C1 segment of cervical spinal cord (tissue), 14 donors: Measurements from ENCODE around the gene PIGK.

Experiments
- DNase-seq, 14 donors: peaks; one replicate each; lab custom pipeline; 2025; lab: John Stamatoyannopoulos, UW

Gene PIGK

DNA sequence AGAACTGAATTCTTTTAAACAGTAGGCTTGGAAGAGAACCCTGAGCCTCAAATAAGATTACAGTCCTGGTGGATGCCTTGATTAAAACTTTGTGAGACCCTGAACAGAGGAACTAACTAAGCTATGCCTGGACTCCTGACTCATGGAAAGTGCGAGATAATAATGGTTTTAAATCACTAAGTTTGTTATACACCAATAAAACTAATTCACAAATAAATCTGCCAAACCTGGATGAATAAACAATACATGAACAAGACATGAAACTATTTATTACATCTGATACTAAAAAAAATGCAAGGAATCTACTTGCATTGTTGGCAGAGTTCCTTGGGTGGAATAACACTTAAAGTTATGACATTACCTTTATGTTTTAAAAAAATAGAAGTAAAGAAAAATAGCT lies 118.4 kb downstream of the PIGK start:
- DNase-seq: no peak

DNA sequence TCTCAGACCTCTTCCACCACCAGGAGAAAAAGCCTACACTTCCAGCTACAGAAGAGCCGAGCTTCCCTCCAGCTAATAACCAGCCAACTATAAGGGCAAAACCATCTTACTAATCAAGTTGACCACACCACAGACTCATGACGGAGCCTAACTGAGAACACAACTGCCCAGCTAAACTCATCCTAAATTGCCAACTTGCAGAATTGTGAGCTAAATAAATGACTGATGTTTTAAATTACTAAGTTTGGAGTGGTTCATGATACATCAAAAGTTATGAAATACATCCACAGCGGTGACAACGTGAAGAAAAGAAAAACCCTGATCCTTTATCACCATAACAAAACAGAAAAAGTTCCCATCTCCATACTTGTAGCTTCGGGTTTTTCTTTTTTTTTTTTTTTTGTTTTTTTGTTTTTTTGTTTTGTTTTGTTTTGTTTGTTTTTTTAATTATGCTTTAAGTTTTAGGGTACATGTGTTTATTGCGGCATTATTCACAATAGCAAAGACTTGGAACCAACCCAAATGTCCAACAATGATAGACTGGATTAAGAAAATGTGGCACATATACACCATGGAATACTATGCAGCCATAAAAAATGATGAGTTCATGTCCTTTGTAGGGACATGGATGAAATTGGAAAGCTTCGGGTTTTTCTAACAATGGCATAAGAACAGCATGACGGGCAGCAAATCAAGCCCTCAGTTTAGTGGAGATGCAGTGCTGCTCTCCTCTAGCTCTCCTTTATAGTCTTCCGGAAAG lies 122.6 kb downstream of the PIGK start:
- no peak for DNase-seq

DNA sequence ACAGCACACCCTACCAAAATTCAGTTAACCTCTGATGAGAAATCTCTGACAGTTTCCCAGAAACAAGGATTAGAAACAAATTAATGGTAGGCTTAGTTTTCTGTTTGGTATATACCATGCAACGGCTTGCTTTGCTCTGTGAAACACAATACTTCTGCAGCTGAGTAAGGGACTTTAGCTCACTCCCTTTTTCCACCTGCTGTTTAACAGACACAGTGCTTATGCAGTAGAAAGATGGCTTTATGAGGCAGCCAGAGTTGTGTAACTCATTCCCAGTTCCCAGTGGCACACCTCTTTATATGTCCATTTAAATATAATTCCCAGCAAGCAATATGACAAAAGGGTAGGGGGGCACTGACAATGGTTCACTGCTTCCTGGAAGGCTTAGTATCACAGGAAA lies 124.0 kb downstream of the PIGK start:
- no peak for DNase-seq

DNA sequence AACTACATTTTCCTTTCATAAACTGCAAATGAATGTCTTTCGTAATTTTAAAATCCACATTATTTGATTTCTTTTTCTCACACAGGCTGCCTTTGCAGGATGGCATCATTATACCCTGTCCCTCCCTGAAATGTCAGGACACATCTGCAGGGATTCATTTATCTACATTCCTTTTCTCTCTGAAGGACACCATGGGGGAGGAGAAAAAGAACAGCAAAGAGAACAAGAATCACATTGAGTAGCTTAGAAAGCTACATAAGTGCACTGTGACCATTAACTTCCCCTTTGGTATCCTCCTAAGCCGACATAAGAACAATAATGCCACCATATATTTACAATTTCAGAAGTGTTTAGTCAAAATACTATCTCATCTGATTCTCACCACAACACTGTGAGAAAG lies 129.5 kb downstream of the PIGK start:
- DNase-seq: no peak

DNA sequence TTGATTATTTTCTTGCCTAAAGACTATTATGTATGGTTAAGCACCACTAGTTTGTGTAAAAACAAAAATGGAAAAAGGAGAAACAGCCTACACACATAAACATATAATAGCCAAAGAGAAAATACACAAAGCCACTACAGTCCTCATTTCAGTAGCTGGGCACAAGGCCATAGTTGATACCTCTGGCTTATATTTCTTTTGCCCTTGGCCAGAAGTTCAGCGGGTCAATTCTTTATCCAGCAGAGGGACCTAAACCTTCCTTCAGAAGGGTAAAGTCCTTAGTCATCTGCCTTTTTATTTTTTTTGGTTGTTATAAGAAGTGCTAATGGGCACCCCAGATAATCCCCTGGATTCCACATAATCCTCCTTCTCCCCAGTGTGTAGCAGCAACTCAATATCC lies 134.1 kb downstream of the PIGK start:
- no peak for DNase-seq

DNA sequence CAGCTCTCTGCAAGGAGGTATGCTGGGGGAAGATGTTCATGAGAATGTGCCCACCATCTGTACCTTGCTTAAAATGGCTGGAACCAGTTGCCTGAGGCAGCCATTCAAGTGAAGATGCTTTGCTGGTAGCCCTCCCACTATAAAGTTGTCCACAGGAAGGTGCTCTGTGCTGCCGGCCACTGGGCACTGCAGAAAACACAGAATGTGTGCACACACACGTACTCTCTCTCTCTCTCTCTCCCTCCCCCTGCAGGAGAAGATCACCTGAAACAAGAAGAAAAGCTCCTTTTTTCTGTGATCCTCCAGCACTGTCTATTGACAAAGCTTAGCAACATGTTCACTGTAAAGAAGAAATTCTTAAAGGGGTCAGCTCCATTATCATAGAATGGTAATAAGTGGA lies 134.8 kb downstream of the PIGK start:
- no peak for DNase-seq

DNA sequence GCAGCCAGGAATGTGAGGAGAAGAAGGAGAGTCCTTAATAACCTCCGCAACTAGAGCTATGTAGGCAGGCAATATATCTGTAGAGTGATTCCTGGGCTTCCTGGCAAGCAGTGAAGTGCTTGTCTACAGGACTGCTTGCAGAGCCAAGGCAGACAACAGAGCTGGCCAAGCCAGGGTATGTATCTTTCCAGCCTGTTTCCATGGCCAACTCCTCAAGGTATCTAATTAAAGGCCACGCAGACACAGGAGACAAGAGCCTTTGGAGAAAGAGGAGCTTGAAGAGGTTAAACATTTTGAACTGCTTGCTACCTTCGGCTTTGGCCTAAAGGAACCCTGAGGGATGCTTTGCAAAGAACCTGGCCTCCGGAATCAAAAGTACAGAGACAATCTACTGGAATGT lies 137.4 kb downstream of the PIGK start:
- DNase-seq: no peak

DNA sequence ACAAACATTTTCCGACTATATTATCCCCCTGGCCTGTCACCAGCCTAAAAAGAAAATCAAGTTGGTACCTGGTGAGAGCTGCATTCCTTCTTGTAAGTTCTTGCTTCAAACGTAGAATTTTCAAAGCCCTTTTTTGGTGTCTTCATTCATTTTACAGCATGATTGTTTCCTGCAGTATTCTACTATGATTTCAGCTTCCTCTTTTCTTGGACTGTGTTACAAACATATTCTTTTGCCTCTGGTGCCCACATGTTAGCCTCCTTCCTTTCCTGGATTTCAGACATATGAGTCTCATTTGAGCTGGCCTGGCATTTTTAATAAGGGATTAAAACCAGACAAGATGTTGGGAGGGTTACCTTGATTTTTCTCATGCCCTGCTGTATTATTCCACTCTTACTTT lies 142.5 kb downstream of the PIGK start:
- DNase-seq: no peak

DNA sequence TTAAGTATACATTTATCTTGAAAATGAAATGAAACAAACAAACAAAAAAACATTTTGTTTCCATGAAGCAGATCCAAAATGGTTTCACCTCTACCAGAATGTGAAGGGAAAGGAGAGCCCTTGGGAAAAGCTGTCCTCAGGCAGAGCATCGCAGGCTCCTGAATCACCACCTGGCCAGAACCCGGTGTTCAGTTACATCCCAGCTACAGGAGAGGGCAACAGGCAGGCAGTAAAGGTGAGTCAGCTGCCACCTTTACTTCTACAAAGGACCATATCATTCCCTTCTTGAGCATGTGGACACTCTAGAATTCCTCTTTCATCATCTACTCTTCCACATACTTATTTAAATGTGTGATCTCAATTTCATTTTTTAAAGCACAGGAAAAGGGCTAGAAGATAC lies 151.2 kb downstream of the PIGK start:
- DNase-seq: no peak

DNA sequence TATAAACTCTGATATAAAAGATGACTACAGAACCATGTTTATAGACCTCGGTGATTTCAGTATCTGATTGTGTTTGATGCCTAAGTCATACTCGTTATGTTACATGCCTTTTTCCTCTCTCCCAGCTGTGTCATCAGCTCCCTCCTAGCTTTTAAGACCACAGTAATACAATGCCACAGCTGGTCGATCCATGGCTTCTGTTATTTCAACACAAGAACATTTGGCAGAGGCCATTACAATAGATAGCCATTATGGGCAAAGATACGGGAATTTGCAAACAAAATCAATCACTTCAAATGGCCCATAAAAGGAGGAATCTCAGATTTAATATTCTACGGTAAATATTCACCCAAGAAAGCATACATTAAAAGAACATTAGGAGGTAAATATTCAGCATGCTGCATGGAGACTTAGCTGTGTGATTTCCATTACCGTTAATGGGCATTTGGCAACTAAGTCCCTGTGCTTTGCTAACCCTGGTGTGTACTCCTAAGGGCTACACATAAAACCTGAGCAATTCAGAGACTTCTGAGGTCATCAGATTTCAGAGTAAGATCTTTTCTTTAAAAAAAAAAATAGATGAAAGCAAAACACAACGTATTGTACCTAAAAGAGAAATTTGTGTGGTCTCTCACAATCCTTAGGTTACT lies 153.4 kb downstream of the PIGK start:
- DNase-seq: no peak

DNA sequence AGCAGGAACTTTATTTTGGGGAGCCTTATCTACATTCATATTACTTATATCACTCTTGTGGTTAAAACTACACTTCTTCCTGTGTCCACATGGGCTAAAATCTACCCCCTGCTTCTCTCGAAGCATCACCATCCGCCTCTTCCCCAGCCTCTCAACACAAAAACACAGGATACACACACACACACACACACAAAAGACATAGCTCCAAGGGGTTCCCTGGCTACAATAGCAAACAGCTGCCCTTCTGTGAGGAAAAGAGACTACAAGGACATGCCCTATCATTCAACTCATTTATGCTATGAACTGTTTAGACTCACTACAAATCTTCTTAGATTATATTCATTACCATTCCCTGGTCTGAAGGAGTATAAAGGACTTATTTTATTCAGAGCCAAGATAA lies 155.0 kb downstream of the PIGK start:
- no peak for DNase-seq

DNA sequence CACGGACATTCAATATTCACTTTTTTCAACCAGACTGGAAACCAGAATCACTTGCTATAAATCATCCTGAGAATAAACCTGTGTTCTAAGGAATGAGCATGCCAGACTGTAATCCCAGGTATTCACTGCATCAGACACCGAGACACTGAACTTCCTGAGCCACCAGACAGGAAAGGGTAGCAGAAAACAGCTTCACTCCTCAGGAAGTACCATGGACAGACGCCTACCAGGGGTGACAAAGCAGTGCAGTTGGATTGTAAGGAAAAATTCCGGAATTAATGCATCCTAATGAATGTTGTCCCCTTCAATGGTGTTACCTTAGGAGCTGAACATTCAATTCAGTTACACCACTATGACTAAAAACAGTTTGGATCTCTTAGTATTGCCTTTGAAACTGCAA lies 156.1 kb downstream of the PIGK start:
- DNase-seq: no peak

DNA sequence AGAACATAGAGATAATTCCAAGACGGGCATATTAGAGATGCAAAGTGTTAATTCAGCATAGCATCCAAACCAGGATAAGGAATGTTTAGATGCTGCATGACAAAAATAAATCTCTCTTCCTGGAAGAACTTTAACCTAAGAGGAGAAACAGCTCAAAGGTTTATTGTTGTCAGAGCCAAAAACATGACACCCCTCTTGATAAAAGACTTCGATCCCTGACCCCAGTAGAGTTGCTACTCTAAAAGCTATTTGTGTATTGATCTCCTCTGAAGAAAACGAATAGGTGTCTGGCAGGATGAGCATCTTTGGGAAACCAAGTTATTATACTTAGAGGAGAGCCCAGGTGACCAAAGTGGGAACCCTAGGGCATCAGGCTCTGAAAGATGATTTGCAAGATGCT lies 158.1 kb downstream of the PIGK start:
- DNase-seq: no peak

DNA sequence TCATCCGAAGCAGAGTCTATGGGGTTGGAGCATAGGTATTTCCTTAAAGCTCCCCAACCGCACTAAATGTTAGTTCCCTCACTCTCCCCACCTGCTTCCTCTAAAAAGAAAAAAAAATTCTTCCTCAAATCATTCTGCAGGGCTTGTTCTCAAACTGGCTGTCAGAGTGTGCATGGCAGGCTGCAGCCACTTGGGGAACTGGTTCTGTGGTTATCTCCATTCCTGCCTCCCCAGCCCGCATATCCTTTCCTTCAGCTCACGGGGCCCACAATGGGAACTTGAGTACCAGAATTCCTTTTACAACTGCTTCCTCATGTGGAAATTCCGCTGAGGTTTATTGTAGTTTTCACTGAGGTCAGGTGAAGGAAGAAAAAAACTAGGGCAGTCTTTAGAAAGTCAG lies 159.2 kb downstream of the PIGK start:
- DNase-seq: no peak

DNA sequence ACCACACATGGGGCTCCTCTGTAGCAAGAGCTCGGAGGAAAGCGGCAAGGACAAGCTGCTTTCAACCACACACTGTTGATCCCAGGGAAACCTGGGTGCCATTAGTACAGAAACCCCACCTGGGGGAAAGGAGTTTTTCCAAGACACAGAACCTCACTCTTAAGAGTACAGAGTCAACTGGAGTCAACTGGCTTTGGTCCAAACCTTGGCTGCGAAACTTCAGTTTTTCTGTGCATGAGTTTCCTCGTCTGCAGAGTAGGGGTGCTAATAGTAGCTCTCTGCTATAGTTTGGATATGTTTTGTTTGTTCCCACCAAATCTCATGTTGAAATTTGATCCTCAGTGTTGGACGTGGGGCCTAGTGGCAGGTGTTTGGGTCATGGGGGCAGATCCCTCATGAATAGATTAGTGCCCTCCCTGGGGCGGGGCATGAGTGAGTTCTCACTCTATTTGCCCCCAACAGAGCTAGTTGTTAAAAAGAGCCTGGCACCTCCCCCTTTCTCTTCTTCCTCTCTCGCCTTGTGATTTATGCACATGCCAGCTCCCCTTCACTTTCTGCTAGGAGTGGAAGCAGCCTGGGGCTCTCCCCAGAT lies 161.1 kb downstream of the PIGK start:
- no peak for DNase-seq

DNA sequence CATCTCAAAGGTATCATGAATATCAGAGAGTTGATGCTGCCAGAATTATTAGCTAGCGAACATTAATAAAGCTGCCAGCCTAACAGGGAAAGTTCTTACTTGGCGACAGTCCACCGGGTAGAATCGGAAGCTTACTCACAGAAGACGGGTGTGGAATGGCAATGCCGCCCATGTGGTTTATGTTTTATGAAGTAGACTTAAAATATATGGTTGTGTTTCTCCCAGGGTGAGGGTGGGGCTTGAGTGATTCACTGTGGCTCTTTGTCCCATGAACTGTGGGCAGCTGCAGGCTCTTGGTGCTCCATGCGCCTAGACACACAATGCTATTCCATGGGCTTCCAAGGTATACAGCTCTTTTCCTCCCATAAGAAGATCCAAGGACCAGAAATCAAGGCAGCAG lies 162.7 kb downstream of the PIGK start:
- no peak for DNase-seq

DNA sequence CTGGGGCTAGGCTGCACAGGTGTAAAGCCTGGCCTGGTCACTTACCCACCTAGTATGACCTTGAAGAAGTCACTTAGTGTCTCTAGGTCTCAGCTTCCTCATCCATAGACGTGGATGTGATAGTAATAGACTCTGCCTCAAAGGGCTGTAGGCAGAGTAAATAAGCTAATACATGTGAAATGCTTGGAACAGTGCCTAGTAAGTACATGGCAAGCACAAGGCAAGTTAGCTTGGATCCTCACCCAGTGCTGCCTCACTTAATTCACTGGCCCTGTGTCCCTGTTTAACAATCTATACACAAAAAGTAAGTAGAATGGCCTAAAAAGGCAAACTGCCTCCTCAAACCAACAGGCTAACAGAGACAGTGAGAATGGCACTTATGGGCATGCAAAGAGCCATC lies 167.8 kb downstream of the PIGK start:
- no peak for DNase-seq

DNA sequence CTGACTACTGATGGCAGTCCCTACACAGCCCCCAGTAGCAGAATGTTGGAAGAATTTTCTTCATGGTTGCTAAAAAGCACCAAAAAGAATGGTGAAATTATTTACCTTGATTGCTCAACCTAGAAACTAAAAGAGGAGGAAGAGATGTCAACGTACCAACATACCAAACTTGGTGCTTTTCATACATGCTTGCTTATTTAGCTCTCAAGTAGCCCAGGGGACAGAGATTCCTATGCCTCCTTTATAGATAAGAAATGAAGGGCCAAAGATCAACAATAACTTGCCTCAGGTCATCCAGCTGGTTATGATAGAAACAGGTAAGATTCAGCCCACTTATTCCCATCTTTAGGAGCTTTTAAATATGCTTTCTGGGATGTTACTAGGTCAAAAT lies 170.6 kb downstream of the PIGK start:
- DNase-seq: no peak

DNA sequence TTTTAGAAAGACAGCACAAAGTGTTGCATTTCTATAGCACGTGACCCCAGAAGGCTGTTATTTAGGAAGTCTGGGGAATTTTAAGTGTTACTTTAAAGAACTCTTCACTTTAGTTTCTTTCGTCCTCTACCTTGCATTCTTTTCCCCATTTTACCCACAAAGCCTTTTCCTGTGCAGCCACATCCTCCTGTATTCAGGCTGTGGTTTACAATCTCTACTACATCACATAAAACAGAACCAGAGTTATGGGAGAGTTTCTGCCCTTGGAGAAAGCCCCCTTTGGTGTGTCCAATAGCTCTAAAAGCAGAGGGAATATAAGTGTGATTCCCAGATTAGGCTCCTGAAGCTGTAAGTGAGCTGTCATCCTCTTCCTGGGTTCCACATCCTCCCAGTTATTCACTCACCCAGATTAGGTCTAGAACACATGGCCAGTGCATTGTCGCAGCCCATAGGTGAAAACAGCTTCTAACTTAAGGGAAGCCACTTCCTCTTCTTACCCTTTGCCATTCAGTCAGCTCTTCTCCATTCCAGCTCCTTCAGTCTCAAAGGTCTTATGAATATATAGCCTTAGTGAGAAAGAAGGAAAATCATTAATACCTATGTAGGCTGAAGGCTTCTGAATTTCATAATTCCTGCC lies 171.1 kb downstream of the PIGK start:
- no peak for DNase-seq

DNA sequence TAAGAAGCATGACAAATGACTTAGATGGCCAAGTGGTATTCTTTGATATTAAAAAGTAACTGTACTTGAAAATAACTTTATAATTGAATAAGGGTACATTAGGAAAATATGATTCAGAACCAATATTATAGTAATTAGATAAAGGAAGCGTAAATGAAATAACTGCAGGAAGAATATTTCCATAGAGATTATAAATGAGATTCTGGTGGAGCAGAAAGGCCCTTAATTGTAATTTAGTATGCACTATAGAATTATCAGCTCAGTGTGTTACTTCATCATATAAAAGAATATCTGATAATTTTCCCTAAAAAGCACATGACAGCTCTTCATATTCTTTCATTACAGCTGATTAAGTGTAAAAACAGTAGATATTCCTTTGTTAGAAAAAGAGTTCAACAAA lies 171.7 kb downstream of the PIGK start:
- no peak for DNase-seq

DNA sequence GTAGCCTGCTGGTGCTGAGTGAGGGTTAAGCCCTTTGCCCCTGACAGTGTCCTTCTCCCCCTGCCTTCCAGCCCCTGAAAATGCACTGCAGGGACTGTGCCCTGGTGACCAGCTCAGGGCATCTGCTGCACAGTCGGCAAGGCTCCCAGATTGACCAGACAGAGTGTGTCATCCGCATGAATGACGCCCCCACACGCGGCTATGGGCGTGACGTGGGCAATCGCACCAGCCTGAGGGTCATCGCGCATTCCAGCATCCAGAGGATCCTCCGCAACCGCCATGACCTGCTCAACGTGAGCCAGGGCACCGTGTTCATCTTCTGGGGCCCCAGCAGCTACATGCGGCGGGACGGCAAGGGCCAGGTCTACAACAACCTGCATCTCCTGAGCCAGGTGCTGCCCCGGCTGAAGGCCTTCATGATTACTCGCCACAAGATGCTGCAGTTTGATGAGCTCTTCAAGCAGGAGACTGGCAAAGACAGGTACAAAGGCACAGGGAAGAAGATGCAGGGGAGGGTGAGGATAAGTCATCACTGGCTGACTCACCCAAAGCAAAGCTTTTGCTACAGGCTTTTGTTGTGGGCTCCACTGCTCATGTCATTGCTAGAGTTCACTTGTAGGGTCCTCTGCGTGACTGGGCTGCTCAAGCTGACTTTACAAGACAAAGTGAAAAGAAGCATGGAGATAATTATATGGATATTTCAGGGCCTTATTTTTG lies 174.9 kb downstream of the PIGK start:
- DNase-seq: no peak

DNA sequence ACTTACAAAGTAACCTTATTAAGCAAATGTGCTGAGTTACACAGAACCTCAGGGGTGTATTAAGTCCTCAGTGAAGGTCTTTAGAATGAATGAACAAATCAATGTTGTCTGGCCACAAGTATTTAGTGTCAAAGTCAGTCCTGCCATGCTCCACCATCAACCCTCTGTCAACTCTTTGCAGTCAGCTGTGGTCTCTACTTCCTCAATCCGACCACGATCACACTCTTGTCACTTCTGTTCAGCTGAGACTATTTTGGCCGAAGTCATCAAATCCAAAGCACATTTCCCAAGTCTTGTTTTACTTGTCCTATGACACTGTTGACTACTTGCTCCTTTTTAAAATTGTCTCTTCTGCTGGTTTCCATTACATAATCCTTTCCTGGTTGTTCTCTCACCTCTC lies 178.4 kb downstream of the PIGK start:
- no peak for DNase-seq
